ENCODE data around the gene RGL2. TPM values are rescaled to one million over a fixed set of nuclear protein-coding genes. Genes with fewer than 3 reads are reported as not detected.
"Not testable (repeated sequence)": the region's sequence is repeated elsewhere in the genome, so short reads cannot be mapped to it uniquely, and the experiment has no call there.

RGL2 gene
- total and polyA plus RNA-seq, 5 donors from 2014 or later: 7.2 to 59.2 (median 8.1) TPM

DNA sequence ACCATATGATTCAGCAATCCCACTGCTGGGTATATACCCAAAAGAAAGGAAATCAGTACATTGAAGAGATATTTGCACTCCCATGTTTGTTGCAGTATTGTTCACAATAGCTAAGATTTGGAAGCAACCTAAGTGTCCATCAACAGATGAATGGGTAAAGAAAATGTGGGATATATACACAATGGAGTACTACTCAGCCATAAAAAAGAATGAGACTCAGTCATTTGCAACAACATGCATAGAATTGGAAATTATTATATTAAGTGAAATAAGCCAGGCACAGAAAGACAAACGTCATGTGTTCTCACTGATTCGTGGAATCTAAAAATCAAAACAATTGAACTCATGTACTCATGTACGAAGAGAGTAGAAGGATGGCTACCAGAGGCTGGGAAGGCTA lies 36.3 kb downstream of the RGL2 start:
- not testable (repeated sequence) for H3K27ac Mint-ChIP-seq
- peaks cover 68% of the 10 kb centered on the region for H3K36me3 ChIP-seq (ENCODE audit: control insufficient read depth, insufficient read depth, low read length)
- peaks cover 40% of the 10 kb centered on the region for H3K36me3 Mint-ChIP-seq

DNA sequence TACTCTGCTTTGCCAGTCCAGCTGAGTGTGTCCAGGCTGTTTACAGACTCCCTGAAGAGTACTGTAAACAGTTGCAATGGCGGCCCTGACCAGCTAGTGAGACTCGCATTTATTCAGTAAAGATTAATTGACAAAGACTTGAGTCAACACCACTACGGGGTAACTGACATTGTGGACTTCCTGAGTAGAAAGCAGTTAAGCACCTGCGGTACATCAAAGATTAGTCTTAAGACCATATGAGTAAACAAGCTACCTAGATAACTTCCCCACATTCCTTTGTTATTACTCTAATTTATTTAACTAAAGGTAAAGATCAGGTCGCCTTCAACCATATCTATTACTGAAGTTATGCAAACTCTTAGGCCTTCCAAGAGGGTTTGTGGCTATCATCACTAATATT lies 39.7 kb downstream of the RGL2 start:
- Histone ChIP-seq H3K4me1 (ENCODE audit: control insufficient read depth, insufficient read depth, low read length, poor library complexity, severe bottlenecking) (no peaks in the 10 kb centered on the region), H3K4me3 (ENCODE audit: low read depth, low read length) (no peak overlapping the region), H3K27me3 (ENCODE audit: control insufficient read depth, insufficient read depth, low read length) (no peaks in the 10 kb centered on the region), H3K36me3 (ENCODE audit: control insufficient read depth, insufficient read depth, low read length) (peaks cover 37% of the 10 kb centered on the region), H3K27ac (ENCODE audit: insufficient read depth, low read length, poor library complexity, severe bottlenecking) (no peak overlapping the region), H3K9me3 (ENCODE audit: control insufficient read depth in 2 of 2, low read length in 2 of 2) (no peaks in the 10 kb centered on the region)
- Mint-ChIP-seq H3K9me3 (no peaks in the 10 kb centered on the region), H3K36me3 (peaks cover 23% of the 10 kb centered on the region), H3K4me1 (peaks cover 0 to 11% (median 7%) of the 10 kb centered on the region in 4 donors), H3K4me3 (no peak overlapping the region), H3K27me3 (peaks cover 4% of the 10 kb centered on the region), H3K27ac (no peak overlapping the region)
- no peak for DNase-seq
- ATAC-seq (ENCODE audit: low read depth in 2 of 2): no peak

More for the DNA sequence above, 36.3 kb downstream of the RGL2 start:
- H3K4me1 ChIP-seq (ENCODE audit: control insufficient read depth, insufficient read depth, low read length, poor library complexity, severe bottlenecking); H3K4me3 ChIP-seq (ENCODE audit: low read depth, low read length); H3K27me3 Mint-ChIP-seq; H3K4me1 Mint-ChIP-seq; H3K9me3 Mint-ChIP-seq; DNase-seq; H3K4me3 Mint-ChIP-seq; ATAC-seq (ENCODE audit: low read depth in 2 of 2); H3K27me3 ChIP-seq (ENCODE audit: control insufficient read depth, insufficient read depth, low read length); H3K27ac ChIP-seq (ENCODE audit: insufficient read depth, low read length, poor library complexity, severe bottlenecking); H3K9me3 ChIP-seq (ENCODE audit: control insufficient read depth in 2 of 2, low read length in 2 of 2): not testable (repeated sequence)

DNA sequence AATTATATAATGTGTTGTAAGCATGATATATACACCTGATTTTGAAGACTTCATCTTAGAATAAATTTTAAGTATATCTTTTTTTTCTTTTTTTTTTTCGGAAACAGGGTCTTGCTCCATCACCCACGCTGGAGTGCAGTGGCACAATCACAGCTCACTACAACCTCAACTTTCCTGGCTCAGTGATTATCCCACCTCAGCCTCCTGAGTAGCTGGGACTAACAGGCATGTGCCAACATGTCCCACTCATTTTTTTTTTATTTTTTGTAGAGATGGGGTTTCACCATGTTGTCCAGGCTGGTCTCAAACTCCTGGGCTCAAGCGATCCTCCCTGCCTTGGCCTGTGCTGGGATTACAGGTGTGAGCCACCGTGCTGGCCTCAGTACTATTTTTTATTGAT lies 44.2 kb downstream of the RGL2 start:
- Mint-ChIP-seq H3K27ac (no peak overlapping the region), H3K36me3 (peaks cover 19% of the 10 kb centered on the region), H3K27me3 (no peaks in the 10 kb centered on the region), H3K9me3 (no peaks in the 10 kb centered on the region), H3K4me1 (peaks cover 9 to 31% (median 20%) of the 10 kb centered on the region in 4 donors), H3K4me3 (no peak overlapping the region)
- peaks cover 11% of the 10 kb centered on the region for H3K4me1 ChIP-seq (ENCODE audit: control insufficient read depth, insufficient read depth, low read length, poor library complexity, severe bottlenecking)
- no peak overlapping the region for H3K4me3 ChIP-seq (ENCODE audit: low read depth, low read length)
- H3K27ac ChIP-seq (ENCODE audit: insufficient read depth, low read length, poor library complexity, severe bottlenecking): no peak overlapping the region
- no peak for DNase-seq
- H3K27me3 ChIP-seq (ENCODE audit: control insufficient read depth, insufficient read depth, low read length): no peaks in the 10 kb centered on the region
- H3K36me3 ChIP-seq (ENCODE audit: control insufficient read depth, insufficient read depth, low read length): peaks cover 18% of the 10 kb centered on the region
- no peak for ATAC-seq (ENCODE audit: low read depth in 2 of 2)
- H3K9me3 ChIP-seq (ENCODE audit: control insufficient read depth in 2 of 2, low read length in 2 of 2): no peaks in the 10 kb centered on the region

DNA sequence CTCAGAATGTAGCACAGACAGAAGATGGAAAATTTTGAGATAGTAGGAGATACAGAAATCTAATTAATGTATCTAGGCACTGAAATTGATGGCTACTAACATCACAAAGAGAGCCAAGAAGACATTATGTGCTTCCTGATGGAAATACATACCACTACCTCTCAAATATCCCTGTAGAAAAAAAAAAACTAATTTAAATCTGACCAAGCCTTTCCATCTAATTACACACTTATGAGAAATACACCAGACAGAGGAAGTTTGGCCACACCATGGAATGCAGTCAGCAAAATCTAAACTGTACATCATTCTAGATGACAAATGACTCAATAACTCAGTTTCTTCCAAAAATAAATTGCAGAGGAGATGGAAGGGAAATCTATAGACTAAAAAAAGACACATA lies 46.0 kb downstream of the RGL2 start:
- ATAC-seq (ENCODE audit: low read depth in 2 of 2) (no peak), DNase-seq (no peak)
- Mint-ChIP-seq H3K27ac (no peak overlapping the region), H3K4me1 (peaks cover 14 to 40% (median 27%) of the 10 kb centered on the region in 4 donors), H3K27me3 (no peaks in the 10 kb centered on the region), H3K4me3 (peak overlapping the region in 1 of 4 donors; percentile 38), H3K9me3 (no peaks in the 10 kb centered on the region), H3K36me3 (peaks cover 18% of the 10 kb centered on the region)
- Histone ChIP-seq H3K4me1 (ENCODE audit: control insufficient read depth, insufficient read depth, low read length, poor library complexity, severe bottlenecking) (peaks cover 27% of the 10 kb centered on the region), H3K27me3 (ENCODE audit: control insufficient read depth, insufficient read depth, low read length) (no peaks in the 10 kb centered on the region), H3K4me3 (ENCODE audit: low read depth, low read length) (no peak overlapping the region), H3K27ac (ENCODE audit: insufficient read depth, low read length, poor library complexity, severe bottlenecking) (no peak overlapping the region), H3K36me3 (ENCODE audit: control insufficient read depth, insufficient read depth, low read length) (peaks cover 8% of the 10 kb centered on the region), H3K9me3 (ENCODE audit: control insufficient read depth in 2 of 2, low read length in 2 of 2) (no peaks in the 10 kb centered on the region)

DNA sequence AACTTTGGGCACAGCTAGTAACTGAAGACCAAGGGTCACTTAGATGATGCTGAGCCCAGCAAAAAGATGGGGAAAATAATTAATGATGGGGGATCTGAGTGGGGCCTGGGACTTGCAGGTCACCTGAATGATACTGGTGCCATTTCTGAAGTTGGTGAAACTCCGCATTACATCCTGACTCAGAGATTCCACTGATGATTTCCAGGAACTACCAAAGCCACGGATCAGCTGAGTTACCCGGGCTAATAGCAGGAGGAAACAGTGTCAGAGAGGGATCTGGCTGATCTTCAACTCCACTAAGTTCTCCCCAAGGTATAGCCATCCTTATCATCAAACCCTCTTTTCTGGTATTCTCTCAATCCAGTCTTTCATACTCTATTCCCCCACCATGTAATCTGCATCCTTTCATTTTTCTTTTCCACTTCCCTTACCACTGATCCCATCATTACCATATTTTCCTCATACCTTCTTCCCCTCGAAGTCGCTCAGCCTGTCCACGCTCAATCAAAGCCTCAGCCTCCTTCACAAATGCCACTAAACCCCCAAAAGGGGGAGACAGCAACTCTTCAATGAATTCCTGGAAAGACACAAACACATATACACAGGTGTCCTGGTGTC lies 47.2 kb downstream of the RGL2 start:
- Mint-ChIP-seq H3K9me3 (no peaks in the 10 kb centered on the region), H3K4me3 (peak overlapping the region in 3 of 4 donors; percentile 1 to 22 (median 1)), H3K27ac (peak overlapping the region; percentile 37 to 97 (median 80)), H3K4me1 (peaks cover 14 to 40% (median 27%) of the 10 kb centered on the region in 4 donors), H3K36me3 (peaks cover 17% of the 10 kb centered on the region), H3K27me3 (no peaks in the 10 kb centered on the region)
- Histone ChIP-seq H3K27me3 (ENCODE audit: control insufficient read depth, insufficient read depth, low read length) (no peaks in the 10 kb centered on the region), H3K4me1 (ENCODE audit: control insufficient read depth, insufficient read depth, low read length, poor library complexity, severe bottlenecking) (peaks cover 27% of the 10 kb centered on the region), H3K4me3 (ENCODE audit: low read depth, low read length) (no peak overlapping the region), H3K27ac (ENCODE audit: insufficient read depth, low read length, poor library complexity, severe bottlenecking) (no peak overlapping the region), H3K36me3 (ENCODE audit: control insufficient read depth, insufficient read depth, low read length) (peaks cover 8% of the 10 kb centered on the region), H3K9me3 (ENCODE audit: control insufficient read depth in 2 of 2, low read length in 2 of 2) (no peaks in the 10 kb centered on the region)
- DNase-seq: no peak
- no peak for ATAC-seq (ENCODE audit: low read depth in 2 of 2)

DNA sequence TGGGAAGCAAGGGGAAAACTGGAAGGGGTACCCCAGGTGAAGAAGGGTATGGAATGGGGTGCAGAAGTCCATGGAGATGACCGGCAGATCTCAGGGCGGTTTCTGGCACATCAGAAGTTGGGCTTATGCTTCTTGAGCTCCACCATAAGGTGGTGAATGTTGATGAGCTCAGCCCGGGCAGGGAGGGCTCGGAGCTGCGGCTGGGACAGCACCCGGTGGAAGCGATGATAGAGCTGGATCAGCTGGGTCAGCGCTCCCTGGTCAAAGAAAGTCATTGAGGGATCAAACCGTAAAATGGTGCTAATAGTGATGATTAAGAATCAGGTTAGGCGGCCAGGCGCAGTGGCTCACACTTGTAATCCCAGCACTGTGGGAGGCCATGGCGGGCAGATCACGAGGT lies 48.0 kb downstream of the RGL2 start:
- Mint-ChIP-seq H3K27ac (peak overlapping the region in 2 of 3 donors; percentile 97), H3K9me3 (no peaks in the 10 kb centered on the region), H3K27me3 (no peaks in the 10 kb centered on the region), H3K36me3 (peaks cover 17% of the 10 kb centered on the region), H3K4me3 (peak overlapping the region; percentile 32 to 91 (median 63)), H3K4me1 (peaks cover 14 to 40% (median 27%) of the 10 kb centered on the region in 4 donors)
- ATAC-seq (ENCODE audit: low read depth in 2 of 2): no peak
- H3K4me3 ChIP-seq (ENCODE audit: low read depth, low read length): no peak overlapping the region
- no peaks in the 10 kb centered on the region for H3K27me3 ChIP-seq (ENCODE audit: control insufficient read depth, insufficient read depth, low read length)
- H3K9me3 ChIP-seq (ENCODE audit: control insufficient read depth in 2 of 2, low read length in 2 of 2): no peaks in the 10 kb centered on the region
- H3K27ac ChIP-seq (ENCODE audit: insufficient read depth, low read length, poor library complexity, severe bottlenecking): peak overlapping the region; percentile 97
- H3K36me3 ChIP-seq (ENCODE audit: control insufficient read depth, insufficient read depth, low read length): peaks cover 8% of the 10 kb centered on the region
- no peak for DNase-seq
- H3K4me1 ChIP-seq (ENCODE audit: control insufficient read depth, insufficient read depth, low read length, poor library complexity, severe bottlenecking): peaks cover 27% of the 10 kb centered on the region

DNA sequence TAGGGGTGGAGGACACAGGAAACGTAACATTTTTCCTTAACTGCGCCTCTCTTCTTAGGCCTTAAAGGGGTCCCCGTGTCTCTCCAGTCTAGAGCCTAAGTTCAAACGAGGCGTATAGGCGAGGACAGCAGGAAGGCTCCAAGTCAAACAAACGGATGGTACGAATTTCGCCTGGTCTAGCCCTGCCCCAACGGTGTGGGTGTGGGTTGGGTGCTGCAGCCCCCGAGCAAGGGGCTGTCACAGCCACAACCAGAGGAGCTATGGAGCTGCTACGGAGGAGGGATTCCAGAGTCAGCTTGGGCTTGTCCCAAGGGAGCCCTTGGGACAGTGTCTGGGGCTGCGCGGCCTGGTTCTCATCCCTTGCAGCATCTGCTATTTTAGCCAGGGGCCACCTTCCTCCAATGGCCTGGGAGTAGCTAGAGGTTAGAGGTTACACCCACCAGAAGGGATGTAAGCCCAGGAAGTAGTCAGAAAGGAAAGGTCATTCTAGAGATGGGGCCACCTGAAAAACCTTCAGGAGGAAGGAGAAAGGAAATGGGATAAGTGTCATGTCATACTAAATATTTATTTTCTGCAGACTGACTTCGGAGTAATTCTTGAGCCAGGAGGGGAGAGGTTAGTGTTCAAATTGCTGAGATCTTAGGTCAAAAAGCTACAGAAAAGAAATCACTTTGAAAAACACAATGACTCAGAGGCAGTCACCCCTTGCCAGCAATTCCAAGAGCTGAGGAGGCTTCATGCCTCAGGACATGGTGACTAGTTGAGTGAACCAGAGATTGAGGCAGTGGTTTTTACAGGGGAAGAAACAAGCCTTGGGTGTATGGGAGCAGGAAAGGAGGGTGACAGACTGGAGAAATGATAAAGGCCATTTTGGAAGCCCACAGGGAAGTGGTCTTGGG lies 48.8 kb downstream of the RGL2 start:
- Mint-ChIP-seq H3K27me3 (no peaks in the 10 kb centered on the region), H3K4me1 (peaks cover 14 to 40% (median 27%) of the 10 kb centered on the region in 4 donors), H3K27ac (peak overlapping the region; percentile 92 to 97 (median 97)), H3K36me3 (peaks cover 17% of the 10 kb centered on the region), H3K9me3 (no peaks in the 10 kb centered on the region), H3K4me3 (peak overlapping the region; percentile 88 to 98 (median 90))
- H3K27ac ChIP-seq (ENCODE audit: insufficient read depth, low read length, poor library complexity, severe bottlenecking): peak overlapping the region; percentile 97
- H3K36me3 ChIP-seq (ENCODE audit: control insufficient read depth, insufficient read depth, low read length): peaks cover 8% of the 10 kb centered on the region
- peak overlapping the region; percentile 89 for H3K4me3 ChIP-seq (ENCODE audit: low read depth, low read length)
- ATAC-seq (ENCODE audit: low read depth in 2 of 2): no peak
- no peaks in the 10 kb centered on the region for H3K9me3 ChIP-seq (ENCODE audit: control insufficient read depth in 2 of 2, low read length in 2 of 2)
- no peaks in the 10 kb centered on the region for H3K27me3 ChIP-seq (ENCODE audit: control insufficient read depth, insufficient read depth, low read length)
- H3K4me1 ChIP-seq (ENCODE audit: control insufficient read depth, insufficient read depth, low read length, poor library complexity, severe bottlenecking): peaks cover 27% of the 10 kb centered on the region
- no peak for DNase-seq
